ENCODE data around the gene CCDC80.

CCDC80 gene

GRCh38 chr3:112672716-112673541 lies 32.0 kb upstream of the CCDC80 start:
- Histone ChIP-seq H3K4me3 (replicated peaks; ENCODE audit: insufficient read depth, low read length) (no peak overlapping the region), H3K27me3 (ENCODE audit: insufficient read depth, poor library complexity, severe bottlenecking) (no peaks in the 10 kb centered on the region), H3K27ac (replicated peaks) (no peak overlapping the region)
- DNase-seq (ENCODE audit: low read depth in 1 of 2, low spot score in 1 of 2): no peak
- TF ChIP-seq SPI1 (IDR thresholded peaks at IDR 0.05; ENCODE audit: borderline replicate concordance, low read depth) (no peak), CTCF (IDR thresholded peaks at IDR 0.05; ENCODE audit: insufficient read depth, low read length) (no peak), POLR2AphosphoS5 (IDR thresholded peaks at IDR 0.05; ENCODE audit: low read depth) (no peak), GABPA (IDR thresholded peaks at IDR 0.05; ENCODE audit: low read depth) (no peak)
- TF ChIP-seq, protein P1, sequence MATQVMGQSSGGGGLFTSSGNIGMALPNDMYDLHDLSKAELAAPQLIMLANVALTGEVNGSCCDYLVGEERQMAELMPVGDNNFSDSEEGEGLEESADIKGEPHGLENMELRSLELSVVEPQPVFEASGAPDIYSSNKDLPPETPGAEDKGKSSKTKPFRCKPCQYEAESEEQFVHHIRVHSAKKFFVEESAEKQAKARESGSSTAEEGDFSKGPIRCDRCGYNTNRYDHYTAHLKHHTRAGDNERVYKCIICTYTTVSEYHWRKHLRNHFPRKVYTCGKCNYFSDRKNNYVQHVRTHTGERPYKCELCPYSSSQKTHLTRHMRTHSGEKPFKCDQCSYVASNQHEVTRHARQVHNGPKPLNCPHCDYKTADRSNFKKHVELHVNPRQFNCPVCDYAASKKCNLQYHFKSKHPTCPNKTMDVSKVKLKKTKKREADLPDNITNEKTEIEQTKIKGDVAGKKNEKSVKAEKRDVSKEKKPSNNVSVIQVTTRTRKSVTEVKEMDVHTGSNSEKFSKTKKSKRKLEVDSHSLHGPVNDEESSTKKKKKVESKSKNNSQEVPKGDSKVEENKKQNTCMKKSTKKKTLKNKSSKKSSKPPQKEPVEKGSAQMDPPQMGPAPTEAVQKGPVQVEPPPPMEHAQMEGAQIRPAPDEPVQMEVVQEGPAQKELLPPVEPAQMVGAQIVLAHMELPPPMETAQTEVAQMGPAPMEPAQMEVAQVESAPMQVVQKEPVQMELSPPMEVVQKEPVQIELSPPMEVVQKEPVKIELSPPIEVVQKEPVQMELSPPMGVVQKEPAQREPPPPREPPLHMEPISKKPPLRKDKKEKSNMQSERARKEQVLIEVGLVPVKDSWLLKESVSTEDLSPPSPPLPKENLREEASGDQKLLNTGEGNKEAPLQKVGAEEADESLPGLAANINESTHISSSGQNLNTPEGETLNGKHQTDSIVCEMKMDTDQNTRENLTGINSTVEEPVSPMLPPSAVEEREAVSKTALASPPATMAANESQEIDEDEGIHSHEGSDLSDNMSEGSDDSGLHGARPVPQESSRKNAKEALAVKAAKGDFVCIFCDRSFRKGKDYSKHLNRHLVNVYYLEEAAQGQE (IDR thresholded peaks at IDR 0.05; ENCODE audit: insufficient replicate concordance, low read depth): no peak

DNA sequence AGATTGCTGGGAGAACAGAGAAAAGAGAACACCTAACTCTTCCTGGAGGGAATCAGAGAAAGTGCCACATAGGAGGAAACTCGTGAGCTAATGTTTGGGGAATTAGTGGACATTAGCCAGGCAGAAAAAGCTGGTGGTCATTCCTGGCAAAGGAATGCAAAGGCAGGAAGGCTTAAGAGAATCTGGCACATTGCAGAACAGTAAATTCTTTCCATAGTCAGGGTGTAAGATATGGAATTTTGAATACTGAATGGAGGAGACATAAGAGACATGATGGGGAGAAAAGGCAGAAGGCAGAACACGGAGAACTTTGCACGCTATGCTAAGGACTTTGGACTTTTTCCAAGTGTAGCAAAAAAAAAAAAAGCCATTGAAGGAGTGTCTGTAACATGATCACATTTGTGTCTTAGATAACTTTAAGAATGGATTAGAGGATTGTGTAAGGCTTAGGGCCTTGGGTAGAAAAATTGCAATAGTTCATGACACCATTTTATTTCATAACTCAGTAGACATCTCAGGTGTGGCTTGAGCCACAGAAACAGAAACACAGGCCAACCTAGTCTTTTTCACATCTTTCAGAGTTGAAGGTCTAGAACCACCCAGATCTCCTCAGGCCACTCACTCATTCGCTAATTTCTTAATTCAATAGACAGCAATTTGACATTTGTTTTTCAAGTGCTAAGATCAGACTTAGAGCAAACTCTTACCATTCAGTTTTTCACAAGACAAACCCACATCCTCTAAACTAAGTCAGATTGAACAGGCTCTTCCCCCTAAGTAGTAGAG lies 31.2 kb upstream of the CCDC80 start:
- no peaks in the 10 kb centered on the region for H3K27me3 ChIP-seq (ENCODE audit: insufficient read depth, poor library complexity, severe bottlenecking)
- no peak overlapping the region for H3K4me3 ChIP-seq (replicated peaks; ENCODE audit: insufficient read depth, low read length)
- peak in 1 of 2 experiments; percentile 66 for DNase-seq (ENCODE audit: low read depth in 1 of 2, low spot score in 1 of 2)
- TF ChIP-seq GABPA (IDR thresholded peaks at IDR 0.05; ENCODE audit: low read depth) (no peak), SPI1 (IDR thresholded peaks at IDR 0.05; ENCODE audit: borderline replicate concordance, low read depth) (no peak), CTCF (IDR thresholded peaks at IDR 0.05; ENCODE audit: insufficient read depth, low read length) (no peak), POLR2AphosphoS5 (IDR thresholded peaks at IDR 0.05; ENCODE audit: low read depth) (no peak)
- TF ChIP-seq, protein P1 (IDR thresholded peaks at IDR 0.05; ENCODE audit: insufficient replicate concordance, low read depth): no peak
- no peak overlapping the region for H3K27ac ChIP-seq (replicated peaks)

- Histone ChIP-seq H3K4me3 (replicated peaks; ENCODE audit: insufficient read depth, low read length) (no peak overlapping the region), H3K27ac (replicated peaks) (no peak overlapping the region), H3K27me3 (ENCODE audit: insufficient read depth, poor library complexity, severe bottlenecking) (no peaks in the 10 kb centered on the region)
- no peak for TF ChIP-seq CTCF (IDR thresholded peaks at IDR 0.05; ENCODE audit: insufficient read depth, low read length)
- TF ChIP-seq SPI1 (IDR thresholded peaks at IDR 0.05; ENCODE audit: borderline replicate concordance, low read depth): no peak
- no peak for TF ChIP-seq POLR2AphosphoS5 (IDR thresholded peaks at IDR 0.05; ENCODE audit: low read depth)
- TF ChIP-seq, protein P1 (IDR thresholded peaks at IDR 0.05; ENCODE audit: insufficient replicate concordance, low read depth): no peak
- TF ChIP-seq GABPA (IDR thresholded peaks at IDR 0.05; ENCODE audit: low read depth): no peak
- no peak for DNase-seq (ENCODE audit: low read depth in 1 of 2, low spot score in 1 of 2)
Observed at GRCh38 chr3:112670824-112671223, 29.9 kb upstream of the CCDC80 start.

Measured in HL-60 (cell line).